Subcutaneous adipose tissue (tissue), 4 donors: ENCODE results near the gene TNFRSF12A. TPM values are rescaled to one million over a fixed set of nuclear protein-coding genes. Genes with fewer than 3 reads are reported as not detected.

ENCODE experiments used
- CTCF ChIP-seq: fragments of 450-650 bp; IDR thresholded peaks from one replicate; pipeline ENCODE4 v1.5.1; 2016; ENCODE audit warnings: low read depth, mild to moderate bottlenecking, control low read depth, antibody characterized with exemption, moderate library complexity
- total RNA-seq, 4 donors: library from RNA; depleted of rRNA; stranded (reverse); fragments of >200 nt; gene quantifications; one replicate each; pipeline ENCODE4 v1.1.0, GENCODE V29; 2016

Gene TNFRSF12A
- total RNA-seq, 4 donors from 2014 or later: 8.1 to 20.7 (median 13.5) TPM

GRCh38 chr16:3007059-3007956 is 12.9 kb upstream of the TNFRSF12A start:
- no peak for TF ChIP-seq CTCF

GRCh38 chr16:3007957-3008689 is 12.0 kb upstream of the TNFRSF12A start:
- TF ChIP-seq CTCF: no peak

DNA sequence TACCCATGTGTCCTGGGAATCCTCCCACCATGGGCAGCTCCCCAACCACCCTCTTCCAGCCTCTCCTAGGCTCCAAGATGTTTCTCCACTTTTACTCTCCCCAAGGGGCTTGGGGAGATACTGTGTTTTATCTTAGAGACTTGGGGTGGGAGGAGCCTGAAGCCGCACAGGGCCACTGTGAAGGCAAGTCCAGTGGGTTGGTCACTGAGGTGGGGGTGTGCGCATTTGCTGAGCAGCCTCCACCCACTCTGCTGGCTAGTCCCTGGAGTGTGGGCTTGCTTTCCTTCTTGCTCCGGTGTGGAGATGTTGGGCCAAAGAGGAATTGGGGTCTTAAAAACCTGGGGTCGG is 11.5 kb upstream of the TNFRSF12A start:
- TF ChIP-seq CTCF: no peak

DNA sequence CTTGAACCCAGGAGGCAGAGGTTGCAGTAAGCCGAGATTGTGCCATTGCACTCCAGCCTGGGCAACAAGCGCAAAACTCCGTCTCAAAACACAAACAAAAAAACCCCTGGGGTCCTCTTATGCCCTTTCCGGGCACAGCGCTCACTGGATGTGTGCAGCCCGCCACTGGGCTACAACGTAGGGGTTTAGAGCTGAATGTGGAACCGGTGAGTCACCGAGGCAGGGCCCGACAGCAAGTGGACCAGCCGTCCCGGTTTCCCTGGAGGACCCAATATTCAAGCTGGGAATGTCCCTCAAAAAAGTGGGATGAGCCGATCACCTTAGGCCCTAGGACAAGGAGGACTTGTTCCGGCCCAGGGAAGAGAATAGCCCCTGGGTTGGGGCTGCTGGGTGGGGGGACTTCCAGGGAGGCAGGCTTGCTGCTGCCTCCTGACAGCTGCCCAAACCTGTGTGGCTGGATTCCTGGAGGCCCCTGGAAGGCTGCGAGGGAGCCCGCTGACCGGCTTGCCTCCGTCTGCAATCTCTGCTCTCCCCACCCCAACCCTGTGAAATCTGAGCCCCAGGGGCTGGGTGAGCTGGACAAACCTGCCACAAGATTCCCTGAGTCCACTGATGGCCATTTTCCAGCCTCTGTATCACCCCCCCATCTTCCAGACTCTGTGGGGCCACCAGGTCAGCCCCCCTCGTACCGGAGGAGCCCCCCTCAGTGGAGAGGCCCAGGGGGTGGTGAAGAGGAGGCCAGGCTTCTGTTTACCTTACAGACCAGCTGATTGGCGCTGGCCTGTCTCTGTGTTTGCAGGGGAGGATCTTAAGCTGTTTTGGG is 10.4 kb upstream of the TNFRSF12A start:
- no peak for TF ChIP-seq CTCF

DNA sequence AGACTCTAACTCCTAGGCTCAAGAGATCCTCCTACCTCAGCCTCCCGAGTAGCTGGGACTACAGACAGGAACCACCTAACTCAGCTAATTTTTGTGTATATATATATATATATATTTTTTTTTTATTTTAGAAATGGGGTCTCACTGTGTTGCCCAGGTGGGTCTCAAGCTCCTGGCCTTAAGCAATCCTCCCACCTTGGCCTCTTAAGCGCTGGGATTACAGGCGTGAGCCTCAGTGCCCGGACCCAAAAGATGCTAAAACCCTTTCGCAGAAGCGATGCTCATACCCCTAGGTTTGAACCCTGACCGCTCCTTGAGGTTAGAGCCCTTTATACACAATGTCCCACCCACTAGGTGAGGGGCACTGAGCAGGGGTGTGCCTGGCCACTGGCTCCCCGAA is 9.7 kb upstream of the TNFRSF12A start:
- no peak for TF ChIP-seq CTCF

DNA sequence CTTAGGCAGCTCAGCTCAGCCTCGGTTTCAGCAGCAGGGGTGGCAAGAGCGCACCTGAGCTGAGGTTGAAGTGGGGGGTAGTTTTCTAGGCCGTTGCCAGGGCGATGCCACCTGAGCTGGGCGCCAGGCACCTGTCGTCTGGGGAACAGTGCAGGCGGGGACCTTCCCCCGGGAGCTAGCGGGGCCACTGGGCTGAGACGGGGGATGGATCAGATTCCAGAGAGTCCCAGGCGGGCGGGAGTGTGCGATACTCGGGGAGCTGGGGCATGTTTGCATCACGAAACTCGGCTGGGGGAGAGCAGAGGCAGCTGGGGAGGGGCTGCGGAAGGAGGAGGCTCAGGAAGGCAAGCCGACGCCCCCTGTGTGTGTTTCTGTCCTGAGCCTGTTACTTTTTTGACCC is 7.9 kb upstream of the TNFRSF12A start:
- TF ChIP-seq CTCF: no peak
